GM18526 (cell line): ENCODE results near the gene PNPLA2.

ENCODE experiments used
- POLR2A ChIP-seq: IDR thresholded peaks from 3 replicates; pipeline ENCODE4 v1.6.1; 2011; ENCODE audit not compliant: insufficient read length; ENCODE audit errors: extremely low read depth

Gene PNPLA2

DNA sequence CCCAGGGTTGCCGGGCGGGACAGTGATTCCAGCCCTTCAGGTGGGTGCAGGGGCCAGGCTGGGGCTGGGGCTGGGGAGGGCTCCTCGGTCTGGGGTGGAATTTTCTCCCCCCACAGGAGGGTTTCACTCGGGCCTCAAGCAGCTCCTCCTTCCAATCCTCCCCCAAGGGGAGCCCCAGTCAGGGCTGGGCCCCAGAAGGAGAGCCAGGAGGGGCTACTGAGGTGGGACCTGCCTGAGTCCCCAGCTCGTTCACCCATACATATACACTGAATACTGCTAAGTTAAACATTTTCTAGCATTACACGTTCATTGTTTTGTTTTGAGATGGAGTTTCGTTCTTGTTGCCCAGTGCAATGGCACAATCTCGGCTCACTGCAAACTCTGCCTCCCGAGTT lies 7.5 kb downstream of the PNPLA2 start:
- no peak for TF ChIP-seq POLR2A

DNA sequence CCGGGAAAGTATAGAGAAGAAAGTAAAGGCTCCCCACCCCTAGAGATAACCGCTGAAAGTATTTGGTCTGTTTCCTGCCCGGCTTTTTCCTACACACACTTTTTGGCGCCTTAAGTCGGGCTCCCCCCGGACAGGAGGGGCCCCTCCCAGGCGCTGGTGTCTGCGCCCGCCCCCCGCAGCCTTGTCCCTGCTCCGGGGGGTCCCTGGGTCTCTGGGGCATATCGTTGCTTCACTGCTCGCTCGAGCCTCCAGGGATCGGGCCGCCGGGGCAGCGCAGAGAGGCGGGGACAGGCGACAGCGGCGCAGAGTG lies 8.1 kb downstream of the PNPLA2 start:
- TF ChIP-seq POLR2A = no peak

DNA sequence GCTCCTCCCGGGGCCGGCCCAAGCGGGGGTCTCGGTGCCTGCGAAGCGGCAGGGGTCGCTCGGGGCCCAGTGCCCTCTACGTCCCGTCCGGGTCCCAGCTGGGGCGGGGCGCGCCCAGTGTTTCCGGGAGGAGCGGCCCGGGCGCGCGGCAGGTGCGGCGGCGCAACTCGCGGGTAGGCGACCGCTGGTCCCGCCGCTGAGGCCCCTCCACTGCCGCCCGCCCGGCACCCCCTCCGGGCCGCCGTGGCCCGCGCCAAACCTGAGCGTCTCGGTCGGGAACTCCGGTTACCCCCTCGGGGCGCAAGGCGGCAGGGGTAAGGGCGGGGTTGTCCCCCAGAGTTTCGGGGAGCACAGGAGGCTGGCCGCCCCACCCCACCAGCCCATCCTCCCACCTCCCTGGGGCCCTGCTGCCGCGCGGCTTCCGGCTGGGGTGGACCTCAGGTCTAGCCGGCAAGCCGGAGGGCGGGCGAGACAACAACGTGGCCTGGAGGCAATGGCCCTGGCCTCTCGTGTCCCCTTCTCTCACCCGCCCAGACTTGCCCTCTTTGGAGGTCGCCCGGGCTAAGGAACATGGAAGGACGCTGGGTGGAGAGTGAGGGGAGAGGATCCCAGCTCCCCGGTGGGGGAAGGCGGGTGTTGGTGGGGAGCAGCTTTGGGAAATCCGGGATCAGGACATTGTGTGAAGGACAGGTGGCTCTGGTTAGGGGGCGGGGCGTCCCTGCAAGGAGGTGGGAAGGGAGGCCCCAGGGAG lies 8.6 kb downstream of the PNPLA2 start:
- no peak for TF ChIP-seq POLR2A

DNA sequence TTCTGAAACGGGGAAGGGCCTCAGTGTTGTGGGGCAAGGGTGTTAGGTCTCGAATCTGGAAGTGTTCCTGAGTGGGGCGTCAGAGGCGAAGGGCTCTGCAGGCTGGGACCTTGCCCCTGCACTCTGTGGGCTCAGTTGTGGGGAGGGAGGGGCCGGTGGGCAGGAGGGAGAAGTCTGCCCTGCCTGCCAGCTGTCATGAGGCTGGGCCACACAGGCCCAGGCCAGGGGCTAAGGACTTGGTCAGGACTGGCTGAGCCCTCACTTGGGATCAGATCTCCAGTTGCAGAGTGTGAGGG lies 9.1 kb downstream of the PNPLA2 start, which contains the start of gene CRACR2B:
Gene CRACR2B (plus strand): TSS at position 23 of the 296 bp plus-strand sequence. CDS start 689 bp downstream, outside the sequence.
- no peak for TF ChIP-seq POLR2A

DNA sequence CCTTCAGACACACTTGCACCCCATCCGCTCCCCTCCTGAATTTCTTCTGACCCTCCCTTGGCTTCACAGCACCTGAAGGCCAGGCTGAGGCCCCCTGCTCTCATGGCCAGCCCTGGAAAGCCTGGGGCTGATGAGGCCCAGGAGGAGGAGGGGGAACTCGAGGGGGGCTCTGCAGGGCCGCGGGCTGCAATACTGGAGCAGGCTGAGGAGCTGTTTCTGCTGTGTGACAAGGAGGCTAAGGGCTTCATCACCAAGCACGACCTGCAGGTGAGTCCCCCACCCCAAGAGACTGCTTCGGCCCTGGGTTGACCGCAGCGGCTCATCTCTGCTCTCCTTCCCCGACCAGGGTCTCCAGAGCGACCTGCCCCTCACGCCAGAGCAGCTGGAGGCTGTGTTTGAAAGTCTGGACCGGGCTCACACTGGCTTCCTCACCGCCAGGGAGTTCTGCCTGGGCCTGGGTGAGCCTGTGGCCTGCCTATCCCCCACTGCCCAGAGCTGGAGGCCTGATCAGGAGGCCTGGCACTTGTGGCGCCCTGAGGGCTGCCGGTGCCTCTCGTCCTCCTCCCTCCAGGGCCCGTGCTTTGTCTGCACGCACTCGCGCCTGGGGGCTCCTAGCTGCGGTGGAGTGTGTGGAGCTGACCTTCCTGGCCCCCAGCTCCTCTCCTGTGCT lies 9.9 kb downstream of the PNPLA2 start:
- no peak for TF ChIP-seq POLR2A

DNA sequence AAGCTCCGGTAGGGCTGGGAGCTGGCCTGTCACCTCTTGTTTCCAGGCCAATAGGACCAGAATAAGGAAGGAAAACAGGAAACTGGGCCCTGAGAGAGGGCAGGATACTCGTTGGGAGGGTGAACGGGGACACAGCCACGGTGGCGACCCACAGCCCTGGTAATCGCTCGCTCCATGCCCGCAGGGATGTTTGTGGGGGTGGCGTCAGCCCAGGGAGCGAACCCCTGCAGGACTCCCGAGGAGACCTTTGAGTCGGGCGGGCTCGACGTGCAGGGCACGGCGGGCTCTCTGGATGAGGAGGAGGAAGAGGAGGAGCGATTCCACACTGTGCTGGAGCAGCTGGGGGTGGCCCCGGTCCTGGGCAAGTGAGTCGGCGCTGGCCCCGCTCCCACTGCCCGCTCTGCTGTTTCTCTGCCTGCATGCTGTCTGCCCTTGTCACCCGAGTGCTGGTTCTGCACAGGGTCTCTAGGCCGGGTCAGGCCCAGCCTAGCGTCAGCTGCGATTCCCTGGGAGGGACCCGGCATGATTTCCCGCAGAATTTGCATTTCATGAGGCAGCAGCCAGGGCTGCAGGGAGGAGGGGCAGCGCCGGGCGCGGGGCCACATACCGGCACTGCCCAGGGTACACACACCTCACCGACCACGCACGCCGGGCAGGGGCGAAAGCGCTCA lies 10.6 kb downstream of the PNPLA2 start:
- no peak for TF ChIP-seq POLR2A

DNA sequence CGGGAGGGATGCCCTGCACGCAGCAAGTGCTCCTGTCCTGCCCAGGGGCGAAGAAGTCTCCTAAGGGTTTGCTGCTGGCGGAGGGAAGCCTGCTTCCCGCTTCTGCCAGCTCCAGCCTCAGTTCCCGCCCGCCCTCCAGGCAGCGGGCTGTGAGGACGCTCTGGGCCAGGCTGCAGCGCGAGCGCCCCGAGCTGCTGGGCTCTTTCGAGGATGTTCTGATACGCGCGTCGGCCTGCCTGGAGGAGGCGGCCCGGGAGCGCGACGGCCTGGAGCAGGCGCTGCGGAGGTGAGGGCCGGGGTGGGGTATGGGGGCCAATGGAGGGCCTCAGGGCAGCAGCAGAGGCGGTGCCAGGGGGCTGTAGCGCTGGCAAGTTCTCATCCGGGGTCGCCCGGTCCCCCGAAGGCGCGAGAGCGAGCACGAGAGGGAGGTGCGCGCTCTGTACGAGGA lies 11.2 kb downstream of the PNPLA2 start:
- TF ChIP-seq POLR2A = peak; percentile 27

DNA sequence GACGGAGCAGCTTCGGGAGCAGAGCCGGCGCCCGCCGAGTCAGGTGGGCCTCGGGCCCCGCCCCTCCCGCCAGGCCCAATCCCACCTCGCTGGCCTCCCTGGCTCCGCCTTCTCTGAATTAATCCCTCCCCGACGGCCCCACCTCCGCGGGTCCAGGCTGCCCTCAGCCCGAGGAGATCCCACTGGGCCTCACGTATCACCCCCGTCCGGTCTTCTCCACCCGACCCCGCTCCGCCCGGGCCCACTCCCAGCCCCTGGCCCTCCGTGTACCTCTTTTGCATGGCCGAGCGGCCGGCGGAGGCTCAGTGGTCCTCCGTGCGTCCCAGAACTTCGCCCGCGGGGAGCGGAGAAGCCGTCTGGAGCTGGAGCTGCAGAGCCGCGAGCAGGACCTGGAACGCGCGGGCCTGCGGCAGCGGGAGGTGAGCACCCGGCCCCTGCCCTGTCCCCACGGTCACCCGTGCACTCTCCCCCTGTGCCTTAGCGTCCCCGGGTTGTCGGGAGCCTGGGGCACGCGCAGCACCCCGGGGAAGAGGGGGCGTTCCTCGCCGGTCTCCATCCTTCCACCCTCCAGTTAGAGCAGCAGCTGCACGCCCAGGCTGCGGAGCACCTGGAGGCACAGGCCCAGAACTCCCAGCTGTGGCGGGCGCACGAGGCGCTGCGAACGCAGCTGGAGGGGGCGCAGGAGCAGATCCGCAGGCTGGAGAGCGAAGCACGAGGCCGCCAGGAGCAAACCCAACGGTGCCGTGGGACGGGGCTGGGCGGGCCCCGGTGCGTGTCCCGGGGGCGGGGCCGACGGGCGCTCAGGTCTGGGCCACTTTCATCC lies 11.8 kb downstream of the PNPLA2 start:
- no peak for TF ChIP-seq POLR2A

DNA sequence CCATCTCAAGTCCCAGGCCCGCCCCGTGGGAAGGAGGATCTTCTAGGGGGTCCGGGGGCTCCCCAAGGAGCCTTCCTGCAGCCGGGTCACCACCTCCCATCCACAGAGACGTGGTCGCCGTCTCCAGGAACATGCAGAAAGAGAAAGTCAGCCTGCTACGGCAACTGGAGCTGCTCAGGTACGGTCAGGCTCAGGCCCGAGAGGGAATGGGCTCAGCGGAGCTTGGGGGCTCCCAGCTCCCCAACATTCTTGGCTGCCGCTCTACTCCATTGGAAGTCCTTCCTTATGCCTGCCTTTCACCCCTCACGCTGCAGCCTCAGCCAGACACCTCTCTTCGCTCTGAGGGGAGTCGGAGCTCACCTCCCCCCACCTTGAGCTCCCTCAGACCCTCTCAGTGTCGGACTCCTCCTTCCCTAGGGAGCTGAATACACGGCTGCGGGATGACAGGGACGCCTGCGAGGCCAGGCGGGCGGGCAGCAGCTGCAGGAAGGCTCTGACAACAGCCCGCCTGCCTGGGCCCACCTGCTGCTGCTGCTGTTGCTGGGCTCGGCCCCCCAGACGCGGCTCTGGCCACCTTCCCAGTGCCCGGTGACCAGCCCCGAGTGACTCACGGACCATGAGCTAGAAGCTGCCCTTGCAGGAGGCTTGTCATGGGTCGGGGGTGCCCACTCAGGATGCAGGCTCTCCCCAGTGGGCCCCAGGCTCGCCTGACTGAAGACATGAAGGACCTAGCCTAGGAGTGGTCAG lies 12.6 kb downstream of the PNPLA2 start:
- TF ChIP-seq POLR2A = no peak

DNA sequence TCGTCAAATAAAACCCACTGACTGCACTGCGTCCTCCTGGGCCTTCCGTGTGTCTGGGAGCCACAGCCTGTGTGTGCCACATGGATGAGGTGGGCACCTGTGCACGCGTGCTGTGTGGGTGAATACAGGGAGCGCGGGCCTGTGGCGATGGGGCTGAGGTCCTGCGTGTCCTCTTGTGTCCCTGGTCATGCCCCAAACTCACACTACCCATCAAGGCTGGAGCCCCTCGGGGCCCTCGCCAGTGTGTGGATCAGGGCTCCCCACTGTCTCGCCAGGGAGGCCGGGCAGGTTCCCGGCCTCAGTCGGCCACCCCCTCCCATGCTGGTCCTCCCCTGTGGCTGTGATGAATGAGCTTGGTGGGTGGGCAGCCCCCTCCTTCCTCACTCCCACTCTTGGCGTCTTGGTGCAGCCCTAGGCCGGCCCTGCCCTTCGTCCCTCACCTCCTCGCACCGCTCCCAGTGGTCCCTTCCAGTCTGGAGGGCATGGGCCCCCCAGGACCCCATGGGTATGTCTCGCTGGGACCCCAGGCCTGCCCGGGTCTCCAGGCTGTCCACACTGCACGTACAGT lies 13.3 kb downstream of the PNPLA2 start:
- TF ChIP-seq POLR2A = no peak

DNA sequence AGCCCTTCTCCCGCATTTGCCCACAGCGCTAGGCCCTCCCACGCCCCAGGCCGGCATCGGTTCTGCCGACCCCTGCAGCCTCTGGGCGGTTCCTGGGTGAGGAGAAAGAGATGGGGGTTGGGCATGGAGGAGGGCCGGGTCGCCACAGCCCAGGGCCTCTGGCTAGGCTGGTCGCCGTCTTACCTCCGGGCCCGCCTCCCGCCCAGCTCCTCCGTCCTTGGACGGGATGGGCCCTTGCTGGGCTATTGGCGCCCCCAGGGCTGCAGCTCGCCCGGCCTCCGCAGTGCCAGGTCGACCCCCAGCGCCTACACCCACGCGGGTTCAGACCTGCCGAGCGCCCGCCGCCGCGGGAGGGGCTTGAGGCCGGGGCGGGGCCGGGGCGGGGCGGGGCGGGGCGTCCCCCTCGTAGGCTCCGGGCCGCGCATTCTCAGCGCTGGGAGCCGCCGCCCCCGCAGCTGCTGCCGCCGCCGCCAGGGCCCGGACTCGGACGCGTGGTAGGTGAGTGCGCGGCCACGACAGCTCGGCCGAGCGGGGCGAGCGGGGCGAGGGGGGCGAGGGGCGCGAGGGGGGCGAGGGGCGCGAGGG lies 13.9 kb downstream of the PNPLA2 start, which contains the start of gene CD151:
Gene CD151 (plus strand): TSS at position 424 of the 585 bp plus-strand sequence. CDS start 3,118 bp downstream, outside the sequence.
- TF ChIP-seq POLR2A = peak; percentile 21

DNA sequence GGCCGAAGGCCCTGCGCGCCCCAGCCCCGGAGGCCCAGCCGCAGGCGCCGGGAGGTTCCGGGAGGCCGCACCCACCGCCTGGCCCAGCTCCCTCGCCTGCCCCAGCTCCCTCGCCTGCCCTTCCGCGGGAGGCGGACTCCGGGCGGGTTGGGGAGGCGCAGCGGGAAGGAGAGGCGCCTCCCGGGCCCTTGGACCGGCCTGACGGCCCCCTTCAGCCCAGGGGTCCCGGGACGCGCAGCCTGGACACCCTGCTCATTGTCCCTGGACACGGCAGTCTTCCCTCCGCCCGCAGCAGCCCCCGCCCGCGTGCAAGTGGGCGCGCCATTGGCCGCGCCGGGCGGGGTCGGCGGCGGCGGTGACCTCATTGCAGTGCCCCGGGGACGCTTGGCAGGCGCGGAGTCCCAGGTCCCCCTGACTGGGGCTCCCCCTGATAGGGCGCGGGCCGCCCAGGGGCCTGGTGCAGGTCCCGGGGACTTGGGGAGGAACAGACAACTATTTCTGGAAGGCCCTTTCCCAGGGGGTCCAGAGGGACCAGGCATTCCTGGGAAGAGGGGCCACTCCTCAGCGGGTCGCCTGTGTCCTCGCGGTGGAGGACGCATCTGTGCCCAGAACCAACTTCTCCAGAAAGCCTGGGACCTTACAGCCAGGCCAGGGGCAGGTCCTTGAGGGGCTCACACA lies 14.5 kb downstream of the PNPLA2 start:
- no peak for TF ChIP-seq POLR2A

DNA sequence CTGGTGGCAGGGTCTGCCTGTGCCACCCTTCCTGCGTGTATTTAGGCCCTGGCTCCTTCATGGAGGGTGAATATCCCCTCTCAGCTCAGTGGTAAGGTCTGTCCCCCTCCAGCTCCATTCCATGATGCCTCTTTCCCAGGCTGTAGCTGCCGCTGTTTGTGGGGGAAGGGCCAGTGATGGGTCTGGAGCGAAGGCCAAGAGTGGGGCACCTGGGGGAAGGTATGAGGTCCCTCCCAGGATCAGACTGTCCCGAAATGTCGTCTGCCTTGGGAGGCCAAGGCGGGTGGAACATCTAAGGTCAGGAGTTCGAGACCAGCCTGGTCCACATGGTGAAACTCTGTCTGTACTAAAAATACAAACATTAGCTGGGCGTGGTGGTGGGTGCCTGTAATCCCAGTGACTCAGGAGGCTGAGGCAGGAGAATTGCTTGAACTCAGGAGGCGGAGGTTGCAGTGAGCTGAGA lies 15.2 kb downstream of the PNPLA2 start:
- TF ChIP-seq POLR2A = no peak

DNA sequence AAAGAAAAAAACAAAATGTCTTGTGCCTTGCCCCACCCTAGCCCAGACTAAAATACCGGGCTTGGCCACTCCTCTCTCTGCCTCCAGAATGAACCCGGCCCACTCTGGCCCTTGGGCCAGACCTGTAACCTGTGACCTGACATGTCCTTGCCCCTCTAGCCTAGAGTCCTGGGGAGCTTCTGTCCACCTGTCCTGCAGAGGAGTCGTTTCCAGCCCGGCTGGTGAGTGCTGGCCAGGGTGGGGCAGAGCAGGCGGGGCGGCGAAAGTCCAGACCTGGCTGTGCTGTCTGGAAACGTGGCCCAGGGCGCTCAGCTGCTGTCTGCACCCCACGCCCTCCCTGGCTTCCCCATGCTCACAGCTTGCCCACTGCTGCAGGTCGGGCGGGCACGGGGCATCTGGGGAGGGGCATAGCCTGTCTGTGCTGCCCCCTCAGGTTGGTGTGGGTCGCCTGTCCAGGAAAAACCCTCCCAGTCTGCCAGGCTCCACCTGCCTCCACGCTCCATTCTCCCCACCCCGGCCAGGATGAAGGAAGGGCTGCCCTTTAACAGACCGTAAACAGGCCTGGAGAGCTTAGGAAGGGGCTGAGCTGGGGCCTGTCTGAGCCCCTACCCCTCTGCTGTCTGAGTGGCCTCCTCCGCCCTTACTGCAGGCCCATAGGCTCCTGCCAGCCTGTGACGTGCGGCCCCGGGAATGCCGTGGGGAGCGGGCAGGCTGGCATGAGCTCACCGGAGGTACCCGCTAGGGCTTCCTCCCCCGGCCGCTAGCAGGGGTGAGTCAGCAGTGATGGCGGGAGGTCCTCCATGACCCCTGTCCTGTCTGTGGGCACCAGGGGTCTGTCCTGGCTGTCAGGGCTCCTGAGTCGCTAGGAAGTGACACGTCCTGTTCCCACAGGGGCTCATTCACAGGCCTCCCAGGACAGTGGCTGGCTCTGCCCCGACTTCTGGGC lies 15.9 kb downstream of the PNPLA2 start:
- TF ChIP-seq POLR2A = no peak
